HUDEP-2 (cell line): ENCODE data around the gene MATN4.

Experiments
- DNase-seq, 76 experiments: peaks; one replicate each; lab custom pipeline; 2025; ENCODE audit not compliant: unreplicated experiment in 76 of 76; lab: John Stamatoyannopoulos, UW

The MATN4 gene

DNA sequence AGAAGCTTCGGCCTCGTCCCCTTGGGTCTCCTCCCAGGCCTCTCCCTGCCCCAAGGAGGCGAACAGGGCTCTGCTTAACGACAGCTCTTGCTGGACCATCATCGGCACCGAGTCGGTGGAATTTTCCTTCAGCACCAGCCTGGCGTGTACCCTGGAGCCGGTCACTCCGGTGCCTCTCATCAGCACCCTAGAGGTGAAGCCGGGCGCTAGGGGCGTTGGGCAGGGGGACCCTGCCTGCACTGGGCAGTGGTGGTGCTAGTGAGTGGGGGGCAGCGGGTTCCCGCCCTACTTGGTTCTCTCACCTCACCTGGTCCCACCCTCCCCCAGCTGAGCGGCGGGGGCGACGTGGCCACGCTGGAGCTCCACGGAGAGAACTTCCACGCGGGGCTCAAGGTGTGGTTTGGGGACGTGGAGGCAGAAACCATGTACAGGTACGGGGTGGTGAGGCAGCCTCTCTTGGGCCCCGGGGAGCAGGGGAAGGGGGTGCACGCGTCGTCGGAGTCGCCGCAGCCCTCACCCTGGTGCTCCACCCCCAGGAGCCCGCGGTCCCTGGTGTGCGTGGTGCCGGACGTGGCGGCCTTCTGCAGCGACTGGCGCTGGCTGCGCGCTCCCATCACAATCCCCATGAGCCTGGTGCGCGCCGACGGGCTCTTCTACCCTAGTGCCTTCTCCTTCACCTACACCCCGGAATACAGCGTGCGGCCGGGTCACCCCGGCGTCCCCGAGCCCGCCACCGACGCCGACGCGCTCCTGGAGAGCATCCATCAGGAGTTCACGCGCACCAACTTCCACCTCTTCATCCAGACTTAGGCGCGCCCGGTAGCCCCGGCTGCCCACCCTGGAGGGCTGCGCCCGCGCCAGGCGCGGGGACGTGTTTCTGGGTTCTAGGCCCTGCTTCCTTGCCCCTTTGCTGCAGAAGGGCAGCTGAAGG, 8.3 kb upstream of the MATN4 start:
- no peak for DNase-seq

DNA sequence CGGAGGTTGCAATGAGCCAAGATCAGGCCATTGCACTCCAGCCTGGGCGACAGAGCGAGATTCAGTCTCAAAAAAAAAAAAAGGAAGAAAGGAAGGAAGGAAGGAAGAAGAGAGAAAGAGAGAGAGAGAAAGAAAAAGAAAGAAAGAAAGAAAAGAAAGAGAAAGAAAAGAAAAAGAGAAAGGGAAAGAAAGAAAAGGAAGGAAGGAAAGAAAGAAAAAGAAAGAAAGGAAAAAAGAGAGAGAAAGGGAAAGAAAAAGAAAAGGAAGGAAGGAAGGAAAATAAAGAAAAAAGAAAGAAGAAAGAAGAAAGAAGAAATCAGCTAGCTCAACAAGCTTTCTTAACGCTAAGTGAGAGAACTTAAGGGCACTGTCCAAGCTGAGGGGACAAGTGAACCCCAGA, 7.6 kb upstream of the MATN4 start:
- no peak for DNase-seq

DNA sequence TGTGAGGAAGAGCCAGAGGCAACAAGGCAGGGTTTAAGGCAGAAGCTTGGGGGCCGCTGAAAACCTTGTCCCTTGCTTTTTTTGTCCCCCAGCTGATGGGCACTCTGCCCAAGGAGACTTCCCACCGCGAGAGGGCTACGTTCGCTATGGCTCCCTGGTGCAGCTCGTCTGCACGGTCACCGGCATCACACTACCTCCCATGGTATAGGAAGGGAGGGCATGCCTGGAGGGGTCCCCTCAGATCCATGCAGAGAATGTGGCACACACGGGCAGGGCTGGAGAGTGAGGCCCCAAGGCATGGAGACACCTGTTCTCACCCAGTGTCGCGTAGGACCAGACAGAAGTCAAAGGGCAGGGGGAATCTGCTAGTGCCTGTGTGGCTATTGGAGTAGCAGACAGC, 5.8 kb upstream of the MATN4 start:
- DNase-seq = no peak

DNA sequence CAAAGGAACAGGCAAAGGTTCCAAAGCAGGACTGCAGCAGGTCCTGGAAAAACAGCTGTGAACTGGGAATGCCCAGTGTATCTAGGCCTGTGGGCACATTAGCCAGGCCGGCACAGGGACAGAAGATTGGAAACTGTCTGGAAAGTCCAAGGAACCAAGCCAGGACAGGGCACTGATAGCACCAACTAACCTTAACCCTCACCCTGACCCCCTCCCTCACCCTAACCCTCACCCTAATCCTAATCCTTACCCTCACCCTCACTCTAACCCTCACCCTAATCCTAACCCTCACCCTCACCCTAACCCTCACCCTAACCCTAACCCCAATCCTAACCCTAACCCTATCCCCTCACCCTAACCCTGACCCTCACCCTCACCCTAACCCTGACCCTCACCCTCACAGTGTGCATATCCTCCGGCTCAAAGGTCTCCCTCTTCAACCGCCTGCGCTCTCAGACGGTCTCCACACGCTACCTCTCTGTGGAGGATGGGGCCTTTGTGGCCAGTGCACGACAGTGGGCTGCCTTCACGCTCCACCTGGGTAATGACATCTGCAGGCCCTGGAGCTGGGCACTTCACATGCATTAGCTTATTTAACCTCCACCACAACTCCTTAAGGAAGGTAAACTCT, 5.1 kb upstream of the MATN4 start:
- DNase-seq = no peak

DNA sequence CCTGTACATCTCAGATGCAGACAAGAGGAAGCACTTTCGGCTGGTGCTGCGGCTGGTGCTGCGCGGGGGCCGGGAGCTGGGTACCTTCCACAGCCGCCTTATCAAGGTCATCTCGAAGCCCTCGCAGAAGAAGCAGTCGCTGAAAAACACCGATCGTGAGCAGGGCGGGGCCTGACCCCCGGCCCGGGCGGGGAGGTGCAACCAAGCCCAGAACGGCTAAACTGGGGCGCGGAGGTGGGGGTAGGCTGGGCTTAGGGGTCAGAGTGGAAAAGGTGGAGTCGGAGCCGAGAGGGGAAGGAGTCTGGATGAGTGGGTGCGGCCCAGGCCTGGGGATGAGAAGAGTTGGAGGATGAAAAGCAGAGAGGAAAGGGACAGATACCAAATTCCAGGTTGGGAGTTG, 4.1 kb upstream of the MATN4 start:
- DNase-seq = peak in 2 of 76 experiments; percentile 9 to 13

DNA sequence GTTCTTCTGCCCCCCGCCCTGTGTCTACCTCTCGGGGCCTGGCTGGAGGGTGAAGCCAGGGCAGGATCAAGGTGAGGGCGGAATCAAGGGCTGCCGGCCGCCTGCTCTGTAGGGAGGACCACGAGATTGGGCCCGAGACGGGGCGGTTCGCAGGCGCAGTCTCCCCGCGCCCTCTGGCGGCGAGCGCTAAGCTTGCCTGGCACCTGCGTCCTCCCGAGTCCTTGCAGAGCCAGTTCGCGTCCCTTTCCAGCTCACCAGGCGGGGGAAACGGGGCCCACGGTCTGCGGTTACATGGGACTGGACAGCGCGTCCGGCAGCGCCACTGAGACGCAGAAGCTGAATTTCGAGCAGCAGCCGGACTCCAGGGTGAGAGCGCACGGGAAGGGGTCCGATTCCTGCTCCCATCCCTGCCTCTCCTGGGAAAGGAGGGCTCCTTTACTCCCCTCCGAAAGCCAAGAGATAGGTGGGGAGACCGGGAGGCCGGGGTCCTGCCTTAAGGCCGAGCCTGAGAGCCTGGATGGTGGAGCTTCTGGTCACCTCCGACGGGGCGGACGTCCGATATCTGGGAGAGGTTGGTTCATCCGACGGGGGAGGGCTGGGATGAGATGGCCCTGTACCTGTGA, 3.6 kb upstream of the MATN4 start:
- DNase-seq = peak in 56 of 76 experiments; percentile 10 to 71 (median 39)

DNA sequence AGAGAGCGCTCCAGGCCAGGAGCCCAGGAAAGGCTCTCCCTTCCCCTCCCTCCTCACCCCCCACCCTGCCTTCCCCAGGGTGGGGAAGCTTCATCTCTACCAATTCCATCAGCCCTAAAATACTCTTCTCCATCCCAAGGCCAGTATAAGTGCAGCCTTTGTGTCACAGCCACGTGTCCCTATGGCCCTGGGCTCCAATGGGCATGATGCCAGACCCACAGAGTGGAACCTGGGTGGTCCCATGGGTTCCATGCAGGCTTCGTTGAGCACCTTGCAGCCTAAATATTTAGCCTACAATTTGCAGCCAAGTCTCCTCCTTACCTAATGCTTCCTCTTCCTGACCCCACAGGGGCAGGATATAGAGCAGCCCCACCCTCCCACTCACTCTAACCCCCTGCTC, 976 bp upstream of the MATN4 start:
- DNase-seq = no peak

DNA sequence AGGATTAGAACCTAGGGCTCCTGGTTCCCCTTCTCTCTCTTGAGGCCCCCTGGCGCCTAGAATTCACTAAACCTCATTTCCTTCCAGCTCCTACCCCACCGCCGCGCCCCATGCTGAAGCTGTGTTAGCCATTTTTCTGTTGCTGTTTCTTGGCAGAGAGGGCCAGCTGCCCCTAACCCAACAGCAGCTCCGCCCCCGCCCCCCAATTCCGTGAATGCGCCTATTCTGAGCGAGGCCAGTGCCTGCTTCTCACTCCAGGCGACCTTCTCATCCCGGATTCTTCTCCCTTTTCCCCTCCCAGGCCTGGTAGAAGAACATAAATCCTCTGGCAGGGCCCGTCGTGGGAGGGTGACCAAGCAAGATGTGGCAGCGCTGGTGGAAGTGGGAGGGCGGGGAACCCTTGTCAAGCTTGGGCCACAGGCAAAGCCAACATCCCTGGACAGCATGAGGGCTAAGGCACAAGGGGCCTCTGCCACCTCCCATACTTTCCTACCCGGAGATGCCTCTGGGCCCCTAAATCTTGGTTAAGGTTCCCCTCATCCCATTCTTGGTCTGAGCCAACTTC, 941 bp downstream of the MATN4 start:
- DNase-seq = no peak

DNA sequence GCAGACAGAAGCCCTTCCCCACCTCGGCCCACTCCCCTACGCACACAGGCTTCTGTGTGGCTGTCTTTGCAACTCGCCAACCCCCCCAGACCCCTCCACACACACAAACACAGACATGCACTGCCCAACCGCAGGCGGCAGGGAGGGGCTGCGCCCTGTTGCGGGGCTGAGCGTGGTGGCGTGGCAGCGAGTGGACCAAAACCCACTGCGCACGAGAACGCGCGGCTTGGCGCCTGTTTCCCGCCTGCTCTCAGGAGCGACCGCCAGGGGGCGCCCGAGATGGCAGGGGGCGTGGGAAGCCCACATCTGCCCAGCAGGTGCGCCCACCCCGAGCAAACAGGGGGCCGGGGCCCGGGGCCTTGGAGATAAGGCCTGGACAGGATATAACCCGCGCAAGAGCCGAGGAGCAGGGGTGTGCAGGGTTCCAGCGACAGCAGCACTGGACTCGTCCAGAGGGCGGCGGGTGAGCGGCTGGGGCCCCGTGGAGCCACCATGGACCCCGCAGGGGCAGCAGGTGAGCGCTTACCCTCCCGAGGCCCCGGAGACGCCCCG, 1.6 kb downstream of the MATN4 start, which contains the start of gene RBPJL:
Gene RBPJL (plus strand): TSS at position 410 of the 552 bp plus-strand sequence. CDS start 83 bp downstream, at position 493.
- DNase-seq = peak in 16 of 76 experiments; percentile 3 to 46 (median 13)

DNA sequence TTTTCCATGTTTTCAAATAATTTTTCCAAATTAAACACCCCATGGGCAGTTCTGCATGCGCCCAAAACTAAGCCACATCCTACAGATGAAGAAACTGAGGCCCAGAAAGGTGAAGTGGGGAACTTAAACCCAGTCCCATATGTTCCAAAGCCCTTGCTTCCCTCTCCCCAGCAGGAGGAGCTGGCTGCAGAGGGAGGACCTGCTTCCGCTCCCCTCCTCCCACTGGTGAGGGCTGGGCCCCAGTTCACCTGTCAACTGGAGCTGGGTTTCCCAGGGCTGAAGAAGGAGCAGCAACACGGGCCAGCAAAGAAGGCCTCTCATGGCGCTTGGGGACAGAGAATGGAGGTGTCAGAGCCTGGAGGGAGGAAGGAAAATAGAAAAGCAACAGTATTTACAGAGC, 2.8 kb downstream of the MATN4 start:
- no peak for DNase-seq

DNA sequence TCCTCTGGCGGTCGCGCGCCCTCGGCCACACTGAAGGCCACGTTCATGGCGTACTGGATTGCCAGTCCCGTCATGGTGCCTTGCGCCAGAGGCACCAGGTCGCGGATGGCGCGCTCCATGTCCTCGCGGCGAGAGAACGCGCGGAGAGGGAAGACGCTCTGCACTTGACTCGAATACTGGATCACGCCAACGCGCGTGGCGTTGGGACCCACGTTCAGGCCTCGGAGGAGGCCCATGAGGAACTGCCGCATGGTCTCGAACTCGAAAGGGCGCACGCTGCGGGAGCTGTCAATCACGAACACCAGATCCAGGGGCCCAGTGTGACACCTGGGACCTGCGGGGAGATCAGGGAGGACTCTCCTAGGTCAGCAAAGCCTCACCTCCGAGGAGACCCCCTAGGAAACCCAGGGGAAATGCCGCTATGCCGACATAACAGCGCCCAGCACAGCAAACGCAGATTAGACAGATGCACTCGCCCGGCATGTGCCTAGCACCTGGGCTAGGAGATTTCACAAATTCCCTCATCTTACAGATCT, 3.6 kb downstream of the MATN4 start:
- no peak for DNase-seq

DNA sequence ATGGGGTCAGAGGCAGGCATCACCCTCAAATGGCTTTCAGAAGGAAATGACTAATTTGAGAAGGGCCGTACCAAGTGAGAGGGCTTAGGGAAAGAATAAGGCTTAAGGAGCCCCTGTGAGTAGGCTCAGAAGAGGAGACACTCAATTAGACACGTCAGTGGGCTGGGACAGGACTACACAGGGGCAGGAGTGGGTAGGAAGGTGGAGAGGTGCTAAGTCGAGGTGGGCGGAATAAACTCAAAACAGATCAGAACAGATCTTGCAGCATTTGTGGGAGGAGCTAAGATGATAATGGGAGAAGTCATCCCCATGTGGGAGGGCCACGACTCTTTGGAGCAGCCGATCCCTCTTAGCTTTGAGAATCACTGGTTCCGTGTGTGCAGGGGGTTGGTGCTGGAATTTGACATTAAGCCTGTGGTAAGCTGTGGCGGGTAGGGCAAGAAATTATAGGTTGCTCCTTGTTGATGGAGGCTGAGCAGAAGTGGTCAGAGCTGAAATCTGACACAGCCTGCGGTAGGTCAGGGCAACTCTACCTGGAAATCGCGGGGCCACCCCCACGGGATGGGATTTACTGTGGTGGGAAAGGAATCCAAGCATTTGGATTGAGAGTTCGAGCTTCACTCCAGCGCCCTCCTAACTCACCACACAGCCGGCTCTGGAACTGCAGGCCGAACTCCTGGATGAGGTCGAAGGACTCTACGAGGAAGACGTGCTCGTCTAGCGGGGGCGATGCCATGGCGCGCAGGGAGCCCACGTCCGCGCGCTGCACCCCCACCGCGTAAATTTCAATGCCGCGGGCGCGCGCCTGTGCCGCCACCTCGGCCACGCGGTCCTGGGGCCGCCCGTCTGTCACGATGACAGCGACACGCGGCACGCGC, 4.3 kb downstream of the MATN4 start:
- DNase-seq = no peak

DNA sequence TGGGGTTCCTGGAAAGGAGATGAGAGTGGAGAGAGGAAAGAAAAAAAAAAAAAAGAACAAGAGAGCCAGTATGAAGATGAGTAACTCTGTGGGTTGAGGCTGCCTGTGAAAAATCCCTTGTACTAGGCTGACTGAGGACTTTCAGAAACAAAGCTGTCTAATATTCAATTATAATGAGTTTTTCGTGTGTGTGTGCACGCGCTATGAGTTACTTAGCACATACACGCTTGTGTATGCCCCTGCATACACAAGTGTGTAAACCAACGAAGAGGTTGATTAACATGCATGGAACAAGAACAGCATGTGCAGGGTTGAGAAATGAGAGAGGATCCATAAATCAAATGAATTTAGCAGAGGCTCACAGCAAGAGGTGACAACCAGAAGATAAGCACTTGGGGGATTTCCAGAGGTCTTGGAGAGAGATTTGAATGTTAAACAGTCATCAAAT, 6.3 kb downstream of the MATN4 start:
- DNase-seq = no peak

DNA sequence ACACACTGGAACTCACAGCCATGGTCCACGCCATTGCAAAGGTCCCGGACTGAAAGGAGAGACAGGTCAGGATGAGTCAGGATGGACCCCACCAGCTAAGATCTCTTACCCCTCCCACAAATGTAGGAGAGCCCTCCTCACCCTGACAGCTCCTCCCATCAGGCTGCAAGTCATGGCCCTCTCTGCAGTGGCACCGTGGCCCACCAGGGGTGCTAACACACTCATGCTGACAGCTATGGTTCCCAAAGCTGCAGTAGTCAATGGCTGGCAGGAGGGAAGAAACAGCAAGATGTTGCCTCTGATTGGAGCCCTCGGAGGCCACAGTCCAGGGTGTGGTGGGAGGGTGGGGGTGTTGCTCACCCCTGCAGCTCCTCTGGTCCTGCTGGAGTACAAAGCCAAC, 7.1 kb downstream of the MATN4 start:
- peak in 64 of 76 experiments; percentile 4 to 70 (median 44) for DNase-seq

DNA sequence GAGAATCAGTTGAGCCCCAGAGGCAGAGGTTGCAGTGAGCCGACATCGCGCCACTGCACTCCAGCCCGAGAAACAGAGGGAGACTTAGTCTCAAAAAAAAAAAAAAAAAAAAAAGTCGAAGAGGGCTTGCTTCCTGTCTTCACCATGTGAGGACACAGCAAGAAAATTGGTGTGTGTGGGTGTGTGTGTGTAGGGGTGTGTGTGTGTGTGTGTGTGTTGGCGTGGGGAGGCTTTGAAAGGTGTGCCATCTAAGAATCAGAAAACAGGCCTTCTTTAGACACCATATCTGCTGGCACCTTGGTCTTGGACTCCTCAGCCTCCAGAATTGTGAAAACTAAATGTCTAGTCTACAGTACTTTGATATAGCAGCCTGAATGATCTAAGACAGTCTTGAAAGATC, 8.3 kb downstream of the MATN4 start:
- DNase-seq = no peak

DNA sequence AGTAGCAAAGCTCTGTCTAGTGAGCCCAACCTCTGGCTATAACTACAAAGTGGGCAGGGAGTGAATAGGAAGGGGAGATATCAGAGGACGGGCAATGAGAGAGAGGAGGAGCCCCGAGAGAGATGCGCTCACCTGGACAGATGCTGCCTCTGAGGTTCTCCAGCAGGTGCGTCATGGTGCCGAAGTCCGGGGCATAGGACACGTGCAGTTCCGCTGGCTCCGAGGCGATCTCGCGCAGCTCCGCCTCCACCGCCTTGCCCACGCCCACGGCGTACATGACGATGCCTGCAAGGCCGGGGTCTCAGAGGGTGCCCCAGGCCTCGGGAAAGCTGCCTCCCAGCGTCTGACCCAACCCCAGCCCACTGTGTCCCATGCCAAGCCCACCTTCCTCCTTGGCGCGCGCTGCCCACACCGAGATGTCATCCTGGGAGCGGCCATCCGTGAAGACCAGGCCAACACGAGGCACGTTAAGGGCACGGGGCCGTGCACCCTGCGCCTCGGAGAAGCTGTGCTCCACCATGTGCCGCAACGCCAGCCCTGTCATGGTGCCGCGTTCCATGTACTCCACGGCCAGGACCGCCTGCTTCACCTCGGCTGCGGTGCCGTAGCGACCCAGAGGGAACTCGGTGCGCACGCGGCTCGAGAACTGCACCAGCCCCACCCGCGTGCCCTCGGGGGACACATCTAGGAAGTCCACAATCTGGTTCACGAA, 10.2 kb downstream of the MATN4 start:
- DNase-seq = no peak

DNA sequence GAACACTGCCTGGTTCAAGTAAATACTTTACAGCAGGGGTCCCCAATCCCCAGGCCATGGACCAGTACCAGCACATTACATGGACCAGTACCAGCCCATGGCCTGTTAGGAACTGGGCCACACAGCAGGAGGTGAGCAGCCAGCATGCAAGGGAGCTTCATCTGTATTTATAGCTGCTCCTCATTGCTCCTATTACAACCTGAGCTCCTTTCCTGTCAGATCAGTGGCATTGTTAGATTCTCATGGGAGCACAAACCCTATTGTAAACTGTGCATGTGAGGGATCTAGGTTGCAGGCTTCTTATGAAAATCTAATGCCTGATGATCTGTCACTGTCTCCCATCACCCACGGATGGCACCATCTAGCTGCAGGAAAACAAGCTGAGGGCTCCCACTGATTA, 13.4 kb downstream of the MATN4 start:
- DNase-seq = no peak

DNA sequence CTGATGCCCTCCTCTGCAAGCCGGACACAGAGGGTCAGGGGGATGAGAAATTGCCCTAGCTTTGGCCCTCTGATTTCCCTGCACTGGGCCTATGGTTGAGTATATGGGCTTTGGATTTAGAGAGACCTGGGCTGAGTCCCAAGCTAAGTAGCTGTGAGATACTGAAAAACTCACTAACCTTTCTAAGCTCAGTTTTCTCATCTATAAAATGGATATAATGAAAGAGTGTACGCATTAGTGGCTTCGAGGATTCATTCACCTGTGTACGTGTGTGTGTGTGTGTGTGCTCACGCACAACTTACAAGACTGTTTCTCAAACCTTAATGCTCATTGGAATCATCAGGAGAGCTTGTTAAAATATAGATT, 14.1 kb downstream of the MATN4 start:
- DNase-seq = no peak
